Calu3 (cell line): Measurements from ENCODE around the gene FGF7. TPM values are rescaled to one million over a fixed set of nuclear protein-coding genes. Genes with fewer than 3 reads are reported as not detected.

ENCODE experiments used
- BruUV-seq: library from RNA; stranded (reverse); fragments of 400-500 nt; replicated peaks from 2 replicates; lab custom pipeline; 2021; lab: Mats Ljungman, UMichigan
- CTCF ChIA-PET: fragments of 300-600 bp; sonication (Branson Sonifier 250); formaldehyde crosslinking; loops from one replicate; lab custom pipeline; 2022; ENCODE audit warnings: antibody characterized with exemption; lab: Charles Lee
- DNase-seq: peaks from one replicate; pipeline ENCODE4 v3.0.0; 2022
- H3K27ac Mint-ChIP-seq: one replicate; pipeline ENCODE4 v1.8.0; 2022; ENCODE audit warnings: mixed read lengths; ENCODE audit not compliant: unreplicated experiment
- H3K27me3 Mint-ChIP-seq: one replicate; pipeline ENCODE4 v1.8.0; 2022; ENCODE audit warnings: mixed read lengths; ENCODE audit not compliant: unreplicated experiment
- H3K36me3 Mint-ChIP-seq: one replicate; pipeline ENCODE4 v1.8.0; 2022; ENCODE audit warnings: mild to moderate bottlenecking, moderate library complexity, mixed read lengths; ENCODE audit not compliant: insufficient read depth, unreplicated experiment
- H3K4me1 Mint-ChIP-seq: one replicate; pipeline ENCODE4 v1.8.0; 2022; ENCODE audit warnings: mild to moderate bottlenecking, low read depth, mixed read lengths; ENCODE audit not compliant: unreplicated experiment
- H3K4me3 Mint-ChIP-seq: one replicate; pipeline ENCODE4 v1.8.0; 2022; ENCODE audit warnings: mild to moderate bottlenecking, low read depth, moderate library complexity, mixed read lengths; ENCODE audit not compliant: unreplicated experiment
- H3K9me3 Mint-ChIP-seq: one replicate; pipeline ENCODE4 v1.8.0; 2022; ENCODE audit warnings: low read depth, mixed read lengths; ENCODE audit not compliant: unreplicated experiment
- CTCF ChIP-seq: fragments of 200-600 bp; IDR thresholded peaks from one replicate; pipeline ENCODE4 v1.8.0; 2022; ENCODE audit warnings: antibody characterized with exemption; ENCODE audit not compliant: unreplicated experiment
- intact Hi-C: fragments of 100-400 bp; cut with micrococcal nuclease; formaldehyde crosslinking; loops from one replicate; pipeline ENCODE4 v1.10.0; 2022; ENCODE audit not compliant: unreplicated experiment
- total RNA-seq: library from RNA; stranded (reverse); gene quantifications from 2 replicates; pipeline ENCODE4 v1.2.3, GENCODE V29; 2022

Gene FGF7
- total RNA-seq, 1 experiment from 2014 or later, result not detected

DNA sequence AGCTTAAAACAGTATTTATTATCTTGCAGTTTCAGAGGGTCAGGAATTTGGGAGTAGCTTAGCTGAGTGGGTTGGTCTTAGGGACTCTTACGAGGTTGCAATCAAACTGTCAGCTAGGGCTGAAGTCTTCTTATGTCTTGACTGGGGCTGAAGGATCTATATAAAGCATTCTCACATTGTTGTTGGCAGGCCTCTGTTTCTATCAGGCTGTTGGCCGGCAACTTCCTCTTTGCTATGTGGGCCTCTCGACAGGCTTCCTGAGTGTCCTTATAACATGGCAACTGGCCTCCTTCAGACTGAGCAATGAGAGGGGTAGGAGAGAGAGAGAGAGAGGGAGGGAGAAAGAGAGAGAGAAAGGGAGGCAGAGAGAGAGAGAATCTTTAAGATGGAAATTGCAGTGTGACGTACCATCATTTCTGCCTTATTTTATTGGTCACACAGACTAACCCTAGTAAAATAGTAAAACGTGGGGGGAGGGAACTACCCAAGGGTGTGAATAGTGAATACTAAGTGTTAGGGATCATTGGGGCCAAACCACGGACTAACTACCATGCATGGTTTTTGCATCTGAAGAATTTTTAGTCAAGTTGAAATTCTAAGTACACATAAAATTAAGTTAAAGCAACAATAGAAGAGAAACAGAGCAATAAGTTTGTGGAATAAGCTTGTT is 16.1 kb downstream of the FGF7 start:
- DNase-seq, result no peak
- Mint-ChIP-seq H3K4me3 (no peak overlapping the region), H3K36me3 (no peaks in the 10 kb centered on the region), H3K9me3 (no peaks in the 10 kb centered on the region), H3K27me3 (no peaks in the 10 kb centered on the region), H3K4me1 (no peaks in the 10 kb centered on the region), H3K27ac (no peak overlapping the region)
- no TSS peak for BruUV-seq
- intact Hi-C loops, result no loop called here
- TF ChIP-seq CTCF, result no peak
- CTCF ChIA-PET, result no interaction called here

- CTCF ChIA-PET, result no interaction called here
- Mint-ChIP-seq H3K36me3 (no peaks in the 10 kb centered on the region), H3K4me3 (no peak overlapping the region), H3K27ac (no peak overlapping the region), H3K4me1 (no peaks in the 10 kb centered on the region), H3K27me3 (no peaks in the 10 kb centered on the region), H3K9me3 (no peaks in the 10 kb centered on the region)
- BruUV-seq, result no TSS peak
- no peak for DNase-seq
- TF ChIP-seq CTCF, result no peak
- intact Hi-C loops, result no loop called here
Measured at GRCh38 chr15:49439678-49440395, 16.8 kb downstream of the FGF7 start.

- Mint-ChIP-seq H3K36me3 (no peaks in the 10 kb centered on the region), H3K4me1 (no peaks in the 10 kb centered on the region), H3K4me3 (no peak overlapping the region), H3K27me3 (no peaks in the 10 kb centered on the region), H3K27ac (no peak overlapping the region), H3K9me3 (no peaks in the 10 kb centered on the region)
- DNase-seq, result no peak
- CTCF ChIA-PET, result no interaction called here
- no TSS peak for BruUV-seq
- no peak for TF ChIP-seq CTCF
- intact Hi-C loops, result no loop called here
Measured at GRCh38 chr15:49441356-49441755, 18.3 kb downstream of the FGF7 start.

- Mint-ChIP-seq H3K9me3 (no peaks in the 10 kb centered on the region), H3K4me1 (no peaks in the 10 kb centered on the region), H3K36me3 (no peaks in the 10 kb centered on the region), H3K4me3 (no peak overlapping the region), H3K27me3 (no peaks in the 10 kb centered on the region), H3K27ac (no peak overlapping the region)
- no peak for DNase-seq
- BruUV-seq, result no TSS peak
- TF ChIP-seq CTCF, result no peak
- intact Hi-C loops, result no loop called here
- CTCF ChIA-PET, result no interaction called here
Measured at GRCh38 chr15:49441816-49442215, 18.8 kb downstream of the FGF7 start.
